ENCODE data around the gene PHF23.

DNA sequence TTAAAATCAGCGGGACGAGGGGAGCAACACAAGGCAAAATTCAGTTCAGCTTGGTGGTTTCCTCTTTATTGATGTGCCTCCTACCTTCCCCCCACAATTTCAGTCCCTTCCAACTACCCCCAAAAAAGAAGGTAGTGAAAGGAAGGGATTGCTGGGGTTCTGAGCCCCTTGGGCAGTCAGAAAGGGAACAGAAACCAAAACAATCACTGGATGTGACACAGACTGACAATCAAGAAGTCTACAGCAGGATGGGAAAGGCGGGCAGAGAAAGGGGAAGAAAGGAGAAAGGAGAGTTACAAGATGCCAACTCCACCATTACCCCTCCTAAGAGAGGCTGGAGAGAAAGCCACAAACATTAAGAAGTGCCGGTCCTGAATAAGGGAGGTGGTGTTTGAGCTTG is 1.1 kb upstream of the PHF23 start:
- no peak for TF ChIP-seq POLR2AphosphoS5 (IDR thresholded peaks at IDR 0.05; ENCODE audit: low read depth, low read length)
- TF ChIP-seq, protein P1, sequence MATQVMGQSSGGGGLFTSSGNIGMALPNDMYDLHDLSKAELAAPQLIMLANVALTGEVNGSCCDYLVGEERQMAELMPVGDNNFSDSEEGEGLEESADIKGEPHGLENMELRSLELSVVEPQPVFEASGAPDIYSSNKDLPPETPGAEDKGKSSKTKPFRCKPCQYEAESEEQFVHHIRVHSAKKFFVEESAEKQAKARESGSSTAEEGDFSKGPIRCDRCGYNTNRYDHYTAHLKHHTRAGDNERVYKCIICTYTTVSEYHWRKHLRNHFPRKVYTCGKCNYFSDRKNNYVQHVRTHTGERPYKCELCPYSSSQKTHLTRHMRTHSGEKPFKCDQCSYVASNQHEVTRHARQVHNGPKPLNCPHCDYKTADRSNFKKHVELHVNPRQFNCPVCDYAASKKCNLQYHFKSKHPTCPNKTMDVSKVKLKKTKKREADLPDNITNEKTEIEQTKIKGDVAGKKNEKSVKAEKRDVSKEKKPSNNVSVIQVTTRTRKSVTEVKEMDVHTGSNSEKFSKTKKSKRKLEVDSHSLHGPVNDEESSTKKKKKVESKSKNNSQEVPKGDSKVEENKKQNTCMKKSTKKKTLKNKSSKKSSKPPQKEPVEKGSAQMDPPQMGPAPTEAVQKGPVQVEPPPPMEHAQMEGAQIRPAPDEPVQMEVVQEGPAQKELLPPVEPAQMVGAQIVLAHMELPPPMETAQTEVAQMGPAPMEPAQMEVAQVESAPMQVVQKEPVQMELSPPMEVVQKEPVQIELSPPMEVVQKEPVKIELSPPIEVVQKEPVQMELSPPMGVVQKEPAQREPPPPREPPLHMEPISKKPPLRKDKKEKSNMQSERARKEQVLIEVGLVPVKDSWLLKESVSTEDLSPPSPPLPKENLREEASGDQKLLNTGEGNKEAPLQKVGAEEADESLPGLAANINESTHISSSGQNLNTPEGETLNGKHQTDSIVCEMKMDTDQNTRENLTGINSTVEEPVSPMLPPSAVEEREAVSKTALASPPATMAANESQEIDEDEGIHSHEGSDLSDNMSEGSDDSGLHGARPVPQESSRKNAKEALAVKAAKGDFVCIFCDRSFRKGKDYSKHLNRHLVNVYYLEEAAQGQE (IDR thresholded peaks at IDR 0.05; ENCODE audit: insufficient read depth in 1 of 2, low read depth in 2 of 2, low read length in 2 of 2), result no peak
- no peak for TF ChIP-seq TAF1 (IDR thresholded peaks at IDR 0.05; ENCODE audit: borderline replicate concordance, insufficient read depth, low read length)
- TF ChIP-seq SIN3A (IDR thresholded peaks at IDR 0.05; ENCODE audit: borderline replicate concordance, insufficient read depth, low read length), result no peak

Measured in PFSK-1 (cell line).